Stimulated activated naive CD8-positive, alpha-beta T cell treated with anti-CD3 and anti-CD28 coated beads, Interleukin-15, amount 100 ng/mL, for 72 hours (primary cell): ENCODE data around the gene KRTAP9-7.

Source experiments
- ATAC-seq: fragments of 150-1000 bp; cut with Tn5 transposase; 2 replicates; pipeline ENCODE4 v1.10.0; 2021; ENCODE audit warnings: mild to moderate bottlenecking, moderate library complexity
- DNase-seq, 2 donors: peaks; one replicate each; pipeline ENCODE4 v3.0.0; 2021 to 2022
- H3K27ac Mint-ChIP-seq, 2 donors: one replicate each; pipeline ENCODE4 v1.8.0; 2022; ENCODE audit warnings: mild to moderate bottlenecking in 2 of 2, mixed read lengths in 2 of 2, moderate library complexity in 2 of 2
- H3K27me3 Mint-ChIP-seq: one replicate; pipeline ENCODE4 v1.8.0; 2022; ENCODE audit warnings: mixed read lengths
- H3K4me1 Mint-ChIP-seq: one replicate; pipeline ENCODE4 v1.8.0; 2022; ENCODE audit warnings: mild to moderate bottlenecking, mixed read lengths
- H3K4me3 Mint-ChIP-seq, 2 donors: one replicate each; pipeline ENCODE4 v1.8.0; 2022; ENCODE audit warnings: mild to moderate bottlenecking in 2 of 2, mixed read lengths in 2 of 2, moderate library complexity in 1 of 2
- H3K9me3 Mint-ChIP-seq, 2 donors: one replicate each; pipeline ENCODE4 v1.8.0; 2022; ENCODE audit warnings: mixed read lengths in 2 of 2

The KRTAP9-7 gene

GRCh38 chr17:41324180-41325075 lies 48.9 kb downstream of the KRTAP9-7 start:
- ATAC-seq (peak; percentile 31), DNase-seq (no peak)
- Mint-ChIP-seq H3K4me1 (peaks cover 55% of the 10 kb centered on the region), H3K4me3 (no peak overlapping the region), H3K9me3 (peaks cover 14% of the 10 kb centered on the region in 2 donors), H3K27ac (peak overlapping the region; percentile 64 to 77), H3K27me3 (no peaks in the 10 kb centered on the region)

- ATAC-seq (no peak), DNase-seq (no peak)
- Mint-ChIP-seq H3K4me1 (peaks cover 55% of the 10 kb centered on the region), H3K27ac (no peak overlapping the region), H3K4me3 (no peak overlapping the region), H3K27me3 (no peaks in the 10 kb centered on the region), H3K9me3 (peaks cover 7 to 8% of the 10 kb centered on the region in 2 donors)
Measured at GRCh38 chr17:41325126-41325525, 49.6 kb downstream of the KRTAP9-7 start.

- H3K9me3 Mint-ChIP-seq: peaks cover 2 to 4% of the 10 kb centered on the region in 2 donors
- H3K4me3 Mint-ChIP-seq: no peak overlapping the region
- DNase-seq: no peak
- H3K27ac Mint-ChIP-seq: peak overlapping the region in 1 of 2 donors; percentile 44
- no peak for ATAC-seq
- no peaks in the 10 kb centered on the region for H3K27me3 Mint-ChIP-seq
- H3K4me1 Mint-ChIP-seq: peaks cover 55% of the 10 kb centered on the region
Measured at GRCh38 chr17:41325611-41326010, 50.1 kb downstream of the KRTAP9-7 start.
